Stomach (tissue), 4 donors: ENCODE data around the gene SIK1.
"Not testable (repeated sequence)": the region's sequence is repeated elsewhere in the genome, so short reads cannot be mapped to it uniquely, and the experiment has no call there.

Experiments
- CTCF ChIP-seq, 7 experiments: fragments of 450-650 bp in 4 of 7; fragments of 200-600 bp in 3 of 7; sonication (generic) in 3 of 7; IDR thresholded peaks; one replicate each; pipeline ENCODE4 v1.5.1; 2016 to 2019; ENCODE audit warnings: antibody characterized with exemption in 7 of 7, control low read depth in 2 of 7, mild to moderate bottlenecking in 1 of 7
- EP300 ChIP-seq: sonication (generic); formaldehyde crosslinking; IDR thresholded peaks from one replicate; pipeline ENCODE4 v1.6.1; 2017; ENCODE audit warnings: antibody characterized with exemption
- POLR2A ChIP-seq, 4 donors: fragments of 450-650 bp; IDR thresholded peaks; one replicate each; pipeline ENCODE4 v1.6.1; 2016; ENCODE audit warnings: antibody characterized with exemption in 4 of 4, control low read depth in 2 of 4, mild to moderate bottlenecking in 1 of 4, moderate library complexity in 1 of 4

- not testable (repeated sequence) for TF ChIP-seq POLR2A (IDR thresholded peaks at IDR 0.05); EP300; CTCF (IDR thresholded peaks at IDR 0.05)
Observed at GRCh38 chr21:43427242-43427559, 270 bp upstream of the SIK1 start.
